Activated T-helper 1 cell treated with anti-CD3 and anti-CD28 coated beads, Interleukin-12 subunit alpha, Interleukin-12 subunit beta, Interleukin-2, Interleukin-4 antibody, amounts not matched to agents 30 ng/mL and 10 ng/mL and 1 ng/mL, durations not matched to agents 14 hours and 24 hours and 36 hours (primary cell): ENCODE measurements around the gene DNAH8. TPM values are rescaled to one million over a fixed set of nuclear protein-coding genes. Genes with fewer than 3 reads are reported as not detected.

ENCODE experiments used
- DNase-seq: peaks from one replicate; pipeline ENCODE4 v3.0.0; 2021; ENCODE audit warnings: low spot score
- H3K27ac Mint-ChIP-seq: one replicate; pipeline ENCODE4 v1.8.0; 2021; ENCODE audit warnings: mild to moderate bottlenecking, mixed read lengths
- H3K27me3 Mint-ChIP-seq: one replicate; pipeline ENCODE4 v1.8.0; 2022; ENCODE audit warnings: mild to moderate bottlenecking, moderate library complexity, mixed read lengths; ENCODE audit not compliant: insufficient read depth
- H3K36me3 Mint-ChIP-seq: one replicate; pipeline ENCODE4 v1.8.0; 2021; ENCODE audit warnings: low read depth, mixed read lengths
- H3K4me1 Mint-ChIP-seq: one replicate; pipeline ENCODE4 v1.8.0; 2021; ENCODE audit warnings: low read depth, mixed read lengths
- H3K4me3 Mint-ChIP-seq: one replicate; pipeline ENCODE4 v1.8.0; 2021; ENCODE audit warnings: mild to moderate bottlenecking, moderate library complexity, mixed read lengths
- H3K9me3 Mint-ChIP-seq: one replicate; pipeline ENCODE4 v1.8.0; 2021; ENCODE audit warnings: mixed read lengths
- intact Hi-C: fragments of 100-400 bp; cut with micrococcal nuclease; formaldehyde crosslinking; loops from one replicate; pipeline ENCODE4 v1.15.1; 2024
- total RNA-seq: library from RNA; stranded (reverse); gene quantifications from 2 replicates; pipeline ENCODE4 v1.2.3, GENCODE V29; 2022

DNAH8 gene
- total RNA-seq, 1 donor from 2014 or later: 0.03 TPM

DNA sequence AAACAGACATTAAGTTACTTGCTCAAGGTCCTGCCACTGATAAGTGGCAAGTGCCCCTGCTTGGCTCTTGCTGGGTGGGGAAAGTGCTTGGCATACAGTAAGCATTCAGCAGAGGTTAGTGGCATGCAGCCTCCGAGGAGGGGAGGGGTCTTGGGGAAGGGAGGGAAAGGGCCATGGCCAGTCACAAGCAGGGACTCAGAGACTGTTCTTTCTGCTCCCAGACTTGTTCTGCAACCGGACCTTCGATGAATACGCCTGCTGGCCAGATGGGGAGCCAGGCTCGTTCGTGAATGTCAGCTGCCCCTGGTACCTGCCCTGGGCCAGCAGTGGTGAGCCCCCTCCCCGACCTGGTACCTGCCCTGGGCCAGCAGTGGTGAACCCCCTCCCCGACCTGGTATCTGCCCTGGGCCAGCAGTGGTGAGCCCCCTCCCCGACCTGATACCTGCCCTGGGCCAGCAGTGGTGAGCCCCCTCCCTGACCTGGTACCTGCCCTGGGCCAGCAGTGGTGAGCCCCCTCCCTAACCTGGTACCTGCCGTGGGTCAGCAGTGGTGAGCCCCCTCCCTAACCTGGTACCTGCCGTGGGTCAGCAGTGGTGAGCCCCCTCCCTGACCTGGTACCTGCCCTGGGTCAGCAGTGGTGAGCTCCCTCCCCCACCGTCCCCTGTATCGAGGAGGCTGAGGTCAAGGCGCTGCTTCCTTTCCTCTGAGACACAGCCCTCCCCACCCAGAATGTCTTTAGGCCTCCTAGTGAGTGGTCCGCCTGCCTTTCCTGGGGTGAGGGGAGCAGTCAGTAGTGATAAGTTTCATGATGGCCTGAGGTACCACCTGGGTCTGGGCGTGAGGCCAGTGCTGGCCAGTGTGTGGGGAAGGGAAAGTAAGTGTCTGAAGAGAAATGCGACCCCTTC lies 342.4 kb downstream of the DNAH8 start:
- Mint-ChIP-seq H3K27me3 (peaks cover 24% of the 10 kb centered on the region), H3K27ac (no peak overlapping the region)

DNA sequence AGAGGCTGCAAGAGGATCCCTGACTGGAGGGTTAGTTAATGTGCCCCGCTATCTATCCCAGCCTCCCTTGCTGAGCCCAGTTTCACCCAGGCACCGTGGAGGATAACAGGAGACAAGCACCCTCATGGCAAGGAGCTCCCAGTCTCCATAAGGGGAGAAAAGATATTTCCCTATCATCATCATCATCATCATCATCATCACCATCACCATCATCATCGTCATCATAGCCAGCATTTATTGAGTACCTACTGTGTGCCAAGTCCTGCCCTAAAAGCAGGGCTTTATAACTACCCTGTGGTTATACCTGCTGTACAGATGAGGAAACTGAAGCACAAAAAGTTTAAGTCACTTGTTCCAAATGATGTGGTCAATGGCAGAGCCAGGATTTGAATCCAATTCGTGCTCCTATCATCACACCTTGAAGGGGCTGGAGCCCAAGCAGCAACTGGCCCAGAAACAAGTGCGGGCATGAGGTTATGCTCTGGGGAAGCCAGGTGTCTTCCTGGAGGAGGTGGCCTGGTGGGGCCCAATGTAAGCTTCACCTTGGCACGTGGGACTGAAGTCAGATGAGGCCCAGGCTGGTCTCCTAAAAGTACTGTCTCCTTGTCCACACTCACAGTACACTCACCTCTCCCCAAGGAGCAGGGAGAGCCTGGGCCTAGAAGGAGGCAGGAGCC lies 343.5 kb downstream of the DNAH8 start:
- H3K27me3 Mint-ChIP-seq: peaks cover 23% of the 10 kb centered on the region
- no peaks in the 10 kb centered on the region for H3K4me1 Mint-ChIP-seq

More for the DNA sequence above, 342.4 kb downstream of the DNAH8 start:
- no peak for DNase-seq
- Mint-ChIP-seq H3K4me3 (no peak overlapping the region), H3K36me3 (no peaks in the 10 kb centered on the region), H3K9me3 (no peaks in the 10 kb centered on the region), H3K4me1 (no peaks in the 10 kb centered on the region)
- intact Hi-C loops: no loop called here

DNA sequence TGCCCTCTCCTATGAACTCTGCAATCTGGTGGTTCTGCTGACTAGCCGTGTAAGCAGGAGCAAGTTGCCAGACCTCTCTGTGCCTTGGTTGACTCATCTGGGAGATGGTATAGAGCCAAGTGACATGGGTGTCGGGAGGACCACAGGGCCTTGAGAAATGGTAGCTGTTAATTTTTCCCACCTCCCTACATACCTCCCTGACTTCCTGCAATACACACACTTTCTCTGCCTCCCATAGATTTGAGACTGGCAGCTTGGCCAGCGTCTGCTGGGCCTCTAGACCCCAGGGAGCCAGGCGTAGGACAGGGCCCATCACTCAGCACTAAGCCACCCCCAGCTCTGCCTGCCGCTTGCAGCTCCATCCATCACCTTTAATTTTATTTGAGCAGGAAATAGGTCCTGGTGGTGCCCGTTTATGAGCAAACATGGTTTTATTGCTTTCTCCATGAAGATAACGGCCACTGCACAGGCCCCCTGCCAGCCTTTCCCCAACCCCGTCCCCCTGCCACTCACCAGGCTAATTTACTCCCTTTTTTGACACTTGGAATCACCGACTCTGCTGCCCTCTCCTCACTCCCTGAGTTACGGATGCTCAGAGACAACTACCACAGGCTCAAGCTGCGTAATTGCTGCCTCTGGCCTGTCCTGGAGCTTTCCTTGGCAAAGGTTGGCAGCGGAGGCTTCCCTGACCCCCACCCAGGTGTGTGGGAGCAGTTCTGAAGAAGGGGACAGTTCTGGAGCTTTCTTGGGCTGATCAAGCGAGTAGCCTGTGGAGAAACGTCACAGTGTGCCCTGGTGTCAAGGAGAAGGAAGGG lies 344.6 kb downstream of the DNAH8 start:
- Mint-ChIP-seq H3K4me1 (no peaks in the 10 kb centered on the region), H3K4me3 (no peak overlapping the region), H3K9me3 (no peaks in the 10 kb centered on the region), H3K36me3 (no peaks in the 10 kb centered on the region), H3K27me3 (peaks cover 18% of the 10 kb centered on the region), H3K27ac (no peak overlapping the region)
- intact Hi-C loops: no loop called here
- DNase-seq: no peak

More for the DNA sequence above, 343.5 kb downstream of the DNAH8 start:
- Mint-ChIP-seq H3K27ac (no peak overlapping the region), H3K36me3 (no peaks in the 10 kb centered on the region), H3K9me3 (no peaks in the 10 kb centered on the region), H3K4me3 (no peak overlapping the region)
- intact Hi-C loops: no loop called here
- no peak for DNase-seq

DNA sequence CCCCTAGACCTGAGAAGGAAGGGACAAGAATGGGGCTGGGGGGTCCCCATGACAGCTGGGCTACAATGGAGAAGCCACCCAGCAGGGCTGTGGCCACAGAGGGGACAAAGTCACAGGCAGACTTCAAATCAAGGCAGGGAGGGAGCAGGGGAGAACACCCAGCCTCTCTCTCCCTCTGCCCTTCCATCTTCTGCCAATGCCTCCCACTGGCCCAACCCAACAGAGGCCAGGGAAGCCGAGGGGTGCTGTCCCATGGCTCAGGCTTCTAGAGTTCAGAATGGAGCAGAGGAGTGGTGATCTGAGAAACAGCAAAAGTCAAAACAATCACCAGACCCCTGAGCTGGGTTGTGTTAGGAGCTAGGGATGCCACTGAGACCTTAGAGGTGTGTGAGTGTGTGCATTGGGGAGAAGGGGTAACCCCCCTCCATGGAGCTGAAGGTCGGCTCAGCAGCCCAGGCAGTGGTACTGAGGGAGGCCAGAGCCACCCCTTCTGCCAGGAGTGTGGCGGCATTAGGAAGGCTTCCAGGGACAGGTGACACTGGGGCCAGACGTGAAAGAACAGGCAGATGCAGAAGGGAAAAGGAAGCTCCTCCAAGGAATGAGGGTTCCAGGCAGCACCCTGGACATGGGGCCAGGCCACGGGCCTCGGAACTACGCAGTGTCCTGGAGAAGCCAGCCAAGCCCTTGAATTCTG lies 345.5 kb downstream of the DNAH8 start:
- Mint-ChIP-seq H3K4me3 (no peak overlapping the region), H3K36me3 (no peaks in the 10 kb centered on the region), H3K9me3 (no peaks in the 10 kb centered on the region), H3K27me3 (peaks cover 18% of the 10 kb centered on the region), H3K27ac (no peak overlapping the region), H3K4me1 (no peaks in the 10 kb centered on the region)
- intact Hi-C loops: no loop called here
- DNase-seq: no peak

DNA sequence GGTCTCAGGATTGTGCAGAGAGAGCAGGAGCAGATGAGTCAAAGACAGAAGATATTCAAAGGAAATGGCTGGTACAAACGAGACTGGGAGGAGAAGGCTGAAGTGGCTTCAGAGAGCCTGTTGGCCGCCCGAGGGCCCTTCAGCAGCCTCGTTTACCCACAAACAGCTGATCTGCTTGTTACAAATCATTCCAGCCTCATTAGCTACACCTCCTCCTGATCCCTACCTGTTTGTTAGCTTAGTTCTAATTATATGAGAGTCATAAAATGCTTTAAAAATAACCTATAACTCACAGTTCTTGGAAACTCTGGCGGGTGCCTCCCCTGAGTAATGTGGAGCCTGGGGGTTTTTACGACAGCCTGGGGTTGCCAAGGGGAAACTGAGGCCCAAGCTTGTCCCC lies 346.1 kb downstream of the DNAH8 start:
- Mint-ChIP-seq H3K4me1 (no peaks in the 10 kb centered on the region), H3K27ac (no peak overlapping the region), H3K36me3 (no peaks in the 10 kb centered on the region), H3K4me3 (no peak overlapping the region), H3K9me3 (no peaks in the 10 kb centered on the region), H3K27me3 (peaks cover 18% of the 10 kb centered on the region)
- no peak for DNase-seq
- intact Hi-C loops: no loop called here

DNA sequence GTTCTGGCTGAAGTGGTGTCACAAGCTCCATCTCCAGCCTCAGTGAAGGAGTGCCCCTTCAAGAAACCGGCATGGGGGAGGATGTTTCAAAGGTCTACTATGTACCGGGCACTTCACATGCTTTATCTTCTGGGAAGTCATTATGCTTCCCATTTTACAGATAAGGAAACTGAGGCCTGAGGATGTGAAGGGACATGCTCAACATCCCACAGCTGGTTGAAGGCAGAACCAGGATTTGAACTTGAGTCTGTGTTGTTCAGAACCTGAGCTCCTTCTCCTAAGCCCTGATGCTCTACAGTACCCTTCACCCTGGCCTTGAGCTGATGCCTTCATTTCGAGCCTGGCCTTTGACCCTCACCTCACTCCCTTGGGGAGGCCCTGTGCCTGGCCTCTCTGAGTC lies 346.5 kb downstream of the DNAH8 start:
- no peaks in the 10 kb centered on the region for H3K4me1 Mint-ChIP-seq
- no peak overlapping the region for H3K4me3 Mint-ChIP-seq
- DNase-seq: no peak
- peaks cover 19% of the 10 kb centered on the region for H3K27me3 Mint-ChIP-seq
- intact Hi-C loops: no loop called here
- no peak overlapping the region for H3K27ac Mint-ChIP-seq
- no peaks in the 10 kb centered on the region for H3K9me3 Mint-ChIP-seq
- H3K36me3 Mint-ChIP-seq: no peaks in the 10 kb centered on the region

DNA sequence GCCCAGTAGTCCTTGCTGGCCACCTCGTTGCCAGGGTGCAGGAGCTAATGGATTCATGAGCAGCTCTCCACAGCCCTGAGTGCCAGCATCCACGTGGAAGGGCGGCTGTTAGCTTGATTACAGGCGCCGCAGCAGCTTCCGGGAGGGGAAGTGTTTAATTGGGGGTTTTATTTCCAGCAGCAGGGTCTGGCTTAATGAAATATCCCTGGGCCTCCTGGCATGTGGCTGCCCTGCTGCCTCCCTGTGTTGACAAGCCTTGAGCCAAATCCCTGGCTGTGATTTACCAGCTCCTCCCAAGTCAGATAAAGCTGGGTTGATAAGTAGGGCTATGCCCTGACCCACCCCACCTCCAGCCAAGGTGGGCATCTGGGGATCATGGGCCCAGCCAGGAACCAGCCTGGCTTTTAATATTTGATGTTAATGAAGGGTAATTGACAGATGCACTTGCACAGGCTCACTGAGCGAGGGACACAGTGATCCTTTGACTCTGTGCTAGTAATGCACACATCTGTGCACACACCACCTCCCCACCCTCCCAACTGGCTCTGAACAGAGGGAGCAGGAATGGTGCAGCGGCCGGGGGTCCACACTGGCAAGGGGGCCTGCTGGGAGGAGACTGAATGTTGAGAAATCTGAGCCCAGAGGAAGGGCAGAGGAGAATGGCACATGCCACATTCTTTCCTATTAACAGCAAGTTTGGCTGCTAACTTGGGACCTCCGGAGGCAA lies 347.1 kb downstream of the DNAH8 start:
- DNase-seq: no peak
- no peak overlapping the region for H3K4me3 Mint-ChIP-seq
- H3K9me3 Mint-ChIP-seq: no peaks in the 10 kb centered on the region
- no peak overlapping the region for H3K27ac Mint-ChIP-seq
- intact Hi-C loops: no loop called here
- peaks cover 24% of the 10 kb centered on the region for H3K27me3 Mint-ChIP-seq
- no peaks in the 10 kb centered on the region for H3K36me3 Mint-ChIP-seq
- H3K4me1 Mint-ChIP-seq: no peaks in the 10 kb centered on the region

DNA sequence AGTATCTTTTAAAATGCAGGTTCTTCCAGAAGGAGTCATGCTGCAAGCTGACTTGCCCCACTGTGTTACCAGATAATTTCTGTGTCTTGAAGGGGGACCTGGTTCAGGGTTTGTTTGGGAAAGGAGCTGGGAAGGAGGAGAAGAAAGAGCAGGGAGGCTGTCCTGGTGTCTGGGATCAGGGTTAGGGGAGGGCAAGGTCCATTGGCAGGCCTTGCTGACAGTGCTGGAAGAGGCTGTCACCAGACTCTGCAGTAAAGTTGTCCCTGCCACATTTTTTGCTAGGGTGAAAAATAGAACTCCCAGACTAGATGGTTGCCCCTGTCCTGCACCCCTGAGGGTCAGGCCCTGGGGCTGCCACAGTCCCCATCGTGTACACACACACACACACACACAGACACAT lies 348.4 kb downstream of the DNAH8 start:
- Mint-ChIP-seq H3K27me3 (peaks cover 24% of the 10 kb centered on the region), H3K4me1 (no peaks in the 10 kb centered on the region), H3K4me3 (no peak overlapping the region), H3K27ac (no peak overlapping the region), H3K9me3 (no peaks in the 10 kb centered on the region), H3K36me3 (no peaks in the 10 kb centered on the region)
- no peak for DNase-seq
- intact Hi-C loops: no loop called here

DNA sequence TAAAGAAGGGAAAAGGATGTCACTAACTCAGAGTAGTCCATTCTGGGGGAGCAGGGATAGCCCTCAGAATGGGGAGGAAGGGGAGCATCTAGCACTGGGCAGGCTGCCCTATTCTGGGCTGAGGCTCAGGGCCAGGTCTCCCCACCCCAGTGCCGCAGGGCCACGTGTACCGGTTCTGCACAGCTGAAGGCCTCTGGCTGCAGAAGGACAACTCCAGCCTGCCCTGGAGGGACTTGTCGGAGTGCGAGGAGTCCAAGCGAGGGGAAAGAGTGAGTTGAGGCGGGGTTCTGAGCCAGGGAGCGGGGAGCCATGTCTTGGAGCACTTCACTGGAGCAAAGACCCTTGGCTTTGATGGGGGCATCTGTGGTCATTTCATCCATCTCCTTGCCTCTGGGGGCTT lies 350.4 kb downstream of the DNAH8 start:
- H3K27ac Mint-ChIP-seq: no peak overlapping the region
- intact Hi-C loops: no loop called here
- peaks cover 30% of the 10 kb centered on the region for H3K27me3 Mint-ChIP-seq
- no peaks in the 10 kb centered on the region for H3K4me1 Mint-ChIP-seq
- H3K9me3 Mint-ChIP-seq: no peaks in the 10 kb centered on the region
- H3K4me3 Mint-ChIP-seq: no peak overlapping the region
- H3K36me3 Mint-ChIP-seq: no peaks in the 10 kb centered on the region
- DNase-seq: no peak

DNA sequence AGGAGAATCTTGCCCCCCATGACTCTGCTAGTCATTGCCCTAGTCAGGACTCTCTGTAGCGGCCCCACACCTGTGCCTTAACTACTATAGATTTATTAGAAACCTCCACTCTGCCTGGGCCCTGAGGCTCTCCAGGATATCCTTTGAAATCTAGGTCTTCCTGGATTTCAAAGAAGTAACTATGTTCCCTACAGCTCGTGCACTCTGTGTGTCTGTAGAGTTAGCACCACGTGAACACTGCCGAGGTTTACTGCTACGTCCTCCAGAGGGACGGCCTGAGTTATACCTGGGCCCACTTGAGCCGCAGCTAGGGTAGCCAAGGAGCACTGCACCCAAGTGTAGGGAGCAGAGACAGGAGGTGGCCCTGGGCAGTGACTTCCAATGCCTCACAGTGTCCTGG lies 353.3 kb downstream of the DNAH8 start:
- H3K9me3 Mint-ChIP-seq: no peaks in the 10 kb centered on the region
- intact Hi-C loops: no loop called here
- no peak for DNase-seq
- no peaks in the 10 kb centered on the region for H3K36me3 Mint-ChIP-seq
- no peaks in the 10 kb centered on the region for H3K4me1 Mint-ChIP-seq
- H3K4me3 Mint-ChIP-seq: no peak overlapping the region
- no peak overlapping the region for H3K27ac Mint-ChIP-seq
- H3K27me3 Mint-ChIP-seq: peaks cover 20% of the 10 kb centered on the region

DNA sequence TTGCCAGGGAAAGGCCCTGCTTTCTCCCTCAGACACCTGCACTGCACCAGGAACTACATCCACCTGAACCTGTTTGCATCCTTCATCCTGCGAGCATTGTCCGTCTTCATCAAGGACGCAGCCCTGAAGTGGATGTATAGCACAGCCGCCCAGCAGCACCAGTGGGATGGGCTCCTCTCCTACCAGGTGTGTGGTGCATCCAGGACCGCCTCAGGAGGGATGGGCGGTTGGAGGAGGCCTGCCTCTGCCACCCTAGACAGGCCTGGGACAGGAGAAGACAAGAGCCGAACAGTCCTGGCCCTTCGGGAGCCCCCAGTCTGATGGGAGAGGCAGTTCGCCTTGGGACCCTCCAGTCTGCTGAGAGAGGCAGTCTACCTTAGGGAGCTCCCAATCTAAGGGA lies 357.7 kb downstream of the DNAH8 start:
- no peak for DNase-seq
- Mint-ChIP-seq H3K27me3 (peaks cover 18% of the 10 kb centered on the region), H3K4me3 (no peak overlapping the region), H3K36me3 (no peaks in the 10 kb centered on the region), H3K4me1 (no peaks in the 10 kb centered on the region), H3K27ac (no peak overlapping the region), H3K9me3 (no peaks in the 10 kb centered on the region)
- intact Hi-C loops: no loop called here
